SKM-1 (cell line): ENCODE measurements around the gene KCNAB2.

Experiments
- DNase-seq: peaks from one replicate; lab custom pipeline; 2025; ENCODE audit not compliant: unreplicated experiment; lab: John Stamatoyannopoulos, UW

Gene KCNAB2

DNA sequence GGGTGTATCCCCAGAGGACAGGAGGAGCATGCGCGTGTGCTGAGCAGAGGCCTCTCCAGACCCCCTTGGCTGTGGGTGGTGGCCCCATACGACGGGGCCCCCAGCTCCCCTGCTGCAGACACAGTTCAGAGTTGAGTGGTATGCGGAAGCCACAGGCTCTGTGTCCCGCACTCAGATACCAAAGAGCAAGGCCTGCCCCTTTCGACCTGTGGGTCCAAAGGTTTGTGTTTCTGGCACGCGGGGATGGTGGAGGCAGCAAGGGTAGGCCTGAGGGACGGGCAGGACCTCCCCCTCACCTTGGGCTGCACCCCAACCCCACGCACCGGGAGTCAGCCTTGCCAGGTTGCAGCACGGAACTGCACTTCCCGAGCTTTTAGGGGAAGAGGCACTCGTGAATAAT is at the start of gene KCNAB2:
Gene KCNAB2 (plus strand): TSS at position 328 of the 400 bp plus-strand sequence. CDS start 5,649 bp downstream, outside the sequence.
- no peak for DNase-seq

DNA sequence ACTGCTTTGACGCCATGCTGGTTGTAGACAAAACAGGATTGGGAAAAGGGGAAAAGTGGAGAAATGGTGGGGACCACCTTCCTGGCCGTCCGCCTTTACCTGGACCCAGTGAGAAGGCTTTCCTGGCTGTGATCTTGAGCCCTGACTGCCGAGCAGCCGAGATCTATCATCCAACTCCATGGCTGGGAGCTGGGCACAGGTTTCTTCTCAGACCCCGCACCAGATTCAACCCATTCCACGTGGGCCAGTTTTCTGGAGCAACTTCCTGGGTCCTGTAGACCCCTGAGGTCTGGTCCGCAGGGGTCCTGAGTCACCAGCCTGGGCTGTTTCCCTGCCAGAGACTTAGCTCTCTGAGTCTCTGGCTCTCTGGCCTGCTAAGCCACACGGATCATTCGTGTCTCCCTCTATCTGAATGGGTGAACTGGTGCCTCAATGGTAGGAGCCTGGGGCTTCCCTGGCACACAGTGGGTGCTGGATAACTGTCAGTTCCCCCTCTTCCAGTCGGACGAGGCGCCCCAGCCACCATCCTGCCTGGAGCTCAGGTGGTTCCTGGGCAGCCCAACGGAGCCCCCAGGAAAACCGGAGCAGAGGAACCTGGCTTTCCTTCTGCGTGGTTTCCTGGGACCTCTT is 48.9 kb upstream of the KCNAB2 start:
- no peak for DNase-seq

DNA sequence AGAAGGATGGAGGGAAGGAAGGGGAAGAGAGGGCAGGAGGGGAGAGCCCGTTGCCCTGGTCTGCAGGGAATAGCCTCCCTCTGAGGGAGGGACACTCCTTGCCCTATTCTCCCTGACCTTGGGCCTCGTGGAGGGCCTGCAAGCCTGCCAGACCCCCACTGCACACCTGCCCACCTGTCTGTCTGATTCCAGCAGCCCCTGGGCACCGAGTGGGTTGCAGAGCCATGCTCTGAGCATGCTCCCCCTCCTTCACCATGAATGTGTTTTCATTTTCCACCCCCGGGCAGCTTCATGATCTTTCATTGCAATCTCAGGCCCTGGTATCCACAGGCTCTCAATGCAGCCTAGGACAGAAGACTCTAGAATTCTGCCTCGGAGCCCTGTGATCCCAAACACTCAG is 48.4 kb upstream of the KCNAB2 start:
- no peak for DNase-seq

DNA sequence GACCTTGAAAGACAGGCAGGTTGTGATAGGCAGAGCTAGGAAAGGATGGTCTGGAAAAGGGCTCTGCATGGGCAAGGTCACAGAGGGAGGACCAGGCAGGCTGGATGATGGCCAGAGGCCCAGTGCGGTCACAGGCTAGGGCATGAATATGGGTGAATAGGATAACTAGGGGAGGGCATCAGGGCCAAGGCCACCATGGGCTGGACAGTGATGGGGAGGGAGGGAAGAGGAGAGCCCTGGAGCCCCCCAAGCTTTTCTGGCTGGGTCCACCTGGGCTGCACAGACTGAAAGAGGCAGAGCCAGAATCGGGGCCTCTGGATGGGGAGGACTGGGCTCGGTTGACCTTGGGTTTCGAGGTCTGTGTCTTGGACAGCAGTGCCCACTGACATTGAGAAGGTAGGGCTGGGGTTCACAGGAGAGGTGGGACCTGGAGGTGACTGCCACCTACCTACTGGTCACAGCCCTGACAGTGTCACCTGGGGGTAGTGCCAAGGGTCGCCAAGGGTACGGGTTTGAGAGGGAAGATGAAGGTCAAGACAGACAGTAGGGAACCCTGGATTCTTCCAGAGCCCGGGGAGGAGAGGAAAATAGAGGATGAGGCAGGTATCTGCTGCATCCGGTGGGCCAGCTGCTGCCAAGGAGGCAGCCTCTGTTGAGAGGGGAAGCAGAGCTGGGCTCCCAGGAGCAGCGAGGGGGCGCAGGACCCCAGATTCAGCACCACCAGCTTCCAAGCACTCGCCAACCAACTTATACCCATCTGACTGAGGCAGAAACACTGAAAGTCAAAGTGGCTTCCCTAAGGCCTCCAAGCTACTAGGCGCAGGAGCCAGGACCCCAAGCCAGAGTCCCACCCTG is 47.4 kb upstream of the KCNAB2 start:
- DNase-seq, result no peak

DNA sequence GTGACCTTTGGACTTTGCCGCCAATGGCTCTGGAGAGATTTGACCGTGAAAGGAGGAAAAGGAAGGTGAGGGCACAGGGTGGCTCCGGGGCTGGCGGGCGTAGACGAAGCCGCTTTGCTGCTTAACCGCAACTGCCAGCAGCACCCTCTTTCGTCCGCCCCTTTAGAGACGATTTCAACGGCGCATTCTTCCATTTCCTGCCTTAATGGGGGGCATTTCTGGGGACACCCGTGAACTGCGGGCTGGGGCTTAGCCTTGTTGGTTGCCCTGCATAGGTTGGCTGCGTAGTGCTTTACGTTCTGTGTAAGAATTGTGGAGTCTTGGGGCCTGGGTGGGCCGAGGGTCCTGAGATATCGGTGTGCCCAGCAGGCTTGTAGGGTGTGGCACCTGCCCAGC is 46.8 kb upstream of the KCNAB2 start:
- DNase-seq, result no peak

DNA sequence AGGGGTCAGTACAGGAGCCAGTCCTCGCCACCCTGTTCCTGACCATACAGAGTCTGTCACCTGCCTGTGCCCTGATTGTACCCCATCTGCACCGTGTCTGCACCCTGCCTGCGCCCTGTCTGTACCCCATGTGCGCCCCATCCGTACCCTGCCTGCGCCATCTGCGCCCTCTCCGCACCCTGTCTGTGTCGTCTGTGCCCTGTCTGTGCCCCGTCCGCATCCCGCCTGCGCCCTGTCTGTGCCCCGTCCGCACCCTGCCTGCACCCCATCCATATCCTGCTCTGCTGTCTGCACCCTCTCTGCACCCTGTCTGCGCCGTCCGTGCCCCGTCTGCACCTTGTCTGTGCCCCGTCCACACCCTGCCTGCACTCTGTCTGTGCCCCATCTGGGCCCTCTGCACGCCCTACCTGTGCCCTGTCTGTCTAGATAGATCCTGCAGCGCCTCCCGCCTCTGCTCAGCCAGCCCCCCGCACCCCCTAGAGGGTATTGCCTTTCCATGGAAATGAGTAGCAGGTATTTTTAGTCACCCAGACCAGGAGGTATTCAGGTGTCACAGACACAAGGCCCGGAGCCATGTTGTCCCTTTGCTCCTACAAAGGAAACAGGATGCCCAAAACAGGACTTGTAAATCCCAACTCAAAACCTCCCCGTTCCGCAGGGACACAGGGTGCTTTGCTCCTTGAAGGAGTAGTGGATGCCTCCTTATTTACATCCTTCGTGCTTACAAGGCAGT is 45.8 kb upstream of the KCNAB2 start:
- DNase-seq, result no peak

DNA sequence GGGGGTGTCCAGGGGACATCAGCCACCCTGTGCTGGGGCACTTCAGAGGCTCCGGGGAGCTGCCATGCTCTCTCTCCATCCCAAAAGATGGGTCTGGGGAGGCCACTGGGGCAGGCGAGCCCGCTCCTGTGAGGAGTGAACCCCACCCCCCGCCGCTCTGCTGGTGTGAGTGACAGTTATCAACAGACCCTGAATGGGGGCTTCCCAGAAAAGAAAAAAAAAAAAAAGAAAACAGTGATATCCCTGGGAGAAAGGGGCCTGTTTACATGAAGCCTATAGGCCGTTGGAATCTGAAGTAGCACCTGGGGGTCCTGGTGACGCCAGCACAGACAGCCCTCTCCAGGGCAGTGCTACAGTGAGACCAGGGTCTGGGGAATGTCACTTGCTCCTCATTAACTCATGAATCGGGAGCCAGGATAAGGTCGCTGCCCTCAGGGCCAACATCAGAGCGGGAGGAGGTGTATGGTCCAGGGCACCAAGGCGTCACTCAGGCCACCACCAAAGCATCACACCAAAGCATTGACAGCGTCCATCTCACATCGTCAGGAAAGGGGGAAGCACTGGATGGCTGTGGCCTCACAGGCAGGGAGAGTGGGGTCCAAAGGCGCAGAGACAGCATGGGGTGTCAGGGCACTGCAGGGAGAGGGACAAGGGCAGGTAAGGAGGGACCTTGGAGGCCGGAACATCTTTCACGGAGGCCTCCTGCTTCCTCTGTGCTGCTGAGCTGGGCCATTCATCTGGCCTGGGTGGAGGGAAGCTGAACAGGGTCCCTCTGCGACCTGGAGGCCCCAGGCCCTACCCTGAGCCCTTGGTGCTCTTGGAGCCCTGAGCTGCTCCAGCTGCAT is 45.0 kb upstream of the KCNAB2 start:
- no peak for DNase-seq

DNA sequence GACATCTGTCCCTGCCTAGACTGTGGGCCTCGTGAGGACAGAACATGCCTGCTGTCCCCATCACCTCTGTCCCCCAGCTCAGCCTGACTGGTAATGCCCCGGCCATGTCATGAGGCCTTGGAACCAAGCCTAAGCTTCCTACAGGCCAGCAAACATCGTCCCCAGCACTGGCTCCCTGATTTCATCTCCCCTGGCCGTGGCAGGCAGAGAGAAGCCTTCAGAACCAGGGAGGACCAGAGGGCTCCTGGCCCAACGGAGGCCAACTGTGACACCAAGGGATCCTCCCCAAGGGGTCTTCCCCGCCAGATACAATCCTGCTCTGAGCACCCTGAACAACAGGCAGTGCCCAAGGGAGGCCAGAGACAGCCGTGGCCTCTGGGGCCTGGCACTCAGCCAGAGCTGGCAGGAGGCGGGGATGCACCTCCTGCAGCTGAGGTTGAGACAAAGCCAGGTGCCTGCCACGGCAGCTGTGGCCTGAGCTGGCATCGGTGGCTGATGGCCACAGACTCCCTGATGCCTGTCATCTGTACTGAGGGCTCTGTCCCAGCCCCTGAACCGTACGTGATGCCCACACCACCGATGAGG is 43.6 kb upstream of the KCNAB2 start:
- DNase-seq, result no peak

DNA sequence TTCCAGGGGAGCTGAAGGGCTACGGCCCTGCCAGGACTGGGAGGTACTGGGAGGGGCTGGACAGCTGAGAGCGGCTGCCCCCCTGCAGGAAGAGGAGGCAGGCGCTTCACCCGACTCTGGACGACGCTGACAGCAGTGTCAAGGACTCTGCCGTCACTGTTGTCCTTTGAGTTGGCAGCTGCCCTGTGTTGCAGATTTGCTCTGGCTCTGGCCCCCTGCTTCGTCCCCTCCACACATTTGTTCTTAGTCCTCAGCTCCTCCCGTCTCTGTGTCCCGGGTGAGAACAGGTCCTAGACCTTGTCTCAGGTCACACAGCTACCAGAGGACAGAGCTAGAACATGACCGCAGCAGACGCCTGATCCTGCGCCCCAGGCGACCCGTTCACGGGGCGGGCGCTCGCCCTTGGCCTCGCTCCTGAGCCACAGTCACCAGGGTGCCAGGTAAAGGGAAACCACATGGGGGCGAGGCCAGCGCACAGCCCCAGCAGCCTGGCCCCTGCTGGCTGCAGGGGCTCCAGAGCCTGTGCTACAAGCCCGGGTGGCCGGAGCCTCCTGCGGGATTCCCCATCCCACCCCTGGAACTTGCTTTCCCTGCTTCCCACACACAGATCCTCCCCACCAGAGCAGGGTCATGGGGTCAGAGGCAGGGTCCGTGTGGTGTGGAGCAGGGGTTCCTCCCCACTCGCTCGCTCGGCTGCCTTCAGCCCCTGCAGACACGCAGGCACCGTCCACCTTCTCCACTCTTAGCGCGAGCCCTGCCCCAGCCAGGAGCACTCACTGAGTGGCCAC is 42.8 kb upstream of the KCNAB2 start:
- no peak for DNase-seq

DNA sequence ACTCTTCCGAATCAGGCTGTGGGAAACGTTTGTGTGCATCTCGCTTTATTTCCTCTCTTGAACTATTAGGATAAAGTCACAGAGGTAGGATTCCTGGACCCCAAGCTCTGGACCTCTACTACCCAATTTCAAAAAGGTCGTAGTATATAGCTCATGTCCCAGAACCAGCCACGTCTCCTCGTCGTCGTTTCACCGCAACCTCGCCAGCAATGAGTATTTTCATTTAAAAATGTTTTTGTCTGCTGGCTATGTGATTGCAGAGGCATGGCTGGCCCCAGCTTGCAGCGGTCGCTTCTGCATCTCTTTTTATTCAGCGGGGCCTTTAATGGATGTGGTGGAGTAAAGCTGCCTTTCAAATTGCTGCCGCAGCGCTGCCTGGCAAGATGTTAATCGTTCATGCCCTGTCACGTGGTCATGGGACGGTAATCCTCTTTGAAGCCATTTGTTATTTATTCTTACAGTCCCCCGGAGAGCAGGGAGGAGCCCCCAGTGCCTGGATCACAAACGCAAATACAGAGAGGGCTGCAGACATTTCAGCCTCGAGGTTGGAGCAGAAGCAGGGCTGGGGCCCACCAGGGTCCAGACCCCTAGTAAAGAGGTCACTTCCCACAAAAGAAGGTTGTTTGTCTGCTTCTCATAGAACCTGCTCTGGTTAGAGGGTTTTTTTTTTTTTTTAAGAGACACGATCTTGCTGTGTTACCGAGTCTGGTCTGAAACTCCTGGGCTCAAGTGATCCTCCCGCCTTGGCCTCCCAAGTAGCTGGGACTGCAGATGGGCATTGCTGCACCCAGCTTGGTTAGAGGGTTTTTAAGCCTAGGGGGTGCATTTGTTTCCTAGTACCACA is 41.9 kb upstream of the KCNAB2 start:
- DNase-seq, result no peak

DNA sequence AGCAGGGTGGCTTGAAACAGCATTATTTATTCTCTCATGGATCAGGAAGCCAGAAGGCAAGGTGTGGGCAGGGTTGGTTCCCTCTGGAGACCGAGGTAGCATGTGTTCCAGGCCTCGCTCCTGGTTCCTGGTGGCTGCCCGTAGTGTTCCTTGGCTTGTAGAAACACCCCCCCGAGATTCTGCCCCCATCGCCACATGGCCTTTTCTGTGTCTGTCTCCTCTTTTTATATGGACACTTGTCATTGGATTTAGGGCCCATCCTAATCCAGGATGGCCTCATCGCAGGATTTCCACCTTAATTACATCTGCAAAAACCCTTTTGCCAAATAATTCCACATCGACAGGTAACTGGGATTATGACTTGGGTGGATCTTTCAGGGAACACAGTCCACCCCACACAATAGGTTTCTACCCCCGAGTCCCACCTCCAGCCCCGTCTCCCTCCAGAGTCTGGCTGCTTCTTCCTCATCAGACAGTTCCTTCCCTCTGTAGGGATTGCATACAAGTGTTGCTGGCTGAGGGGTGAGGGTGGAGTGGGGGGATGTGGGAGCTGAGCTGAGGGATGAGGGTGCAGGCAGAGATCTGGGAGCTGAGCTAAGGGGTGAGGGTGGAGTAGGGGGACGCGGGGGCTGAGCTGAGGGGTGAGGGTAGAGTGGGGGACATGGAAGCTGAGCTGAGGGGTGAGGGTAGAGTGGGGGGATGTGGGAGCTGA is 41.1 kb upstream of the KCNAB2 start:
- no peak for DNase-seq

DNA sequence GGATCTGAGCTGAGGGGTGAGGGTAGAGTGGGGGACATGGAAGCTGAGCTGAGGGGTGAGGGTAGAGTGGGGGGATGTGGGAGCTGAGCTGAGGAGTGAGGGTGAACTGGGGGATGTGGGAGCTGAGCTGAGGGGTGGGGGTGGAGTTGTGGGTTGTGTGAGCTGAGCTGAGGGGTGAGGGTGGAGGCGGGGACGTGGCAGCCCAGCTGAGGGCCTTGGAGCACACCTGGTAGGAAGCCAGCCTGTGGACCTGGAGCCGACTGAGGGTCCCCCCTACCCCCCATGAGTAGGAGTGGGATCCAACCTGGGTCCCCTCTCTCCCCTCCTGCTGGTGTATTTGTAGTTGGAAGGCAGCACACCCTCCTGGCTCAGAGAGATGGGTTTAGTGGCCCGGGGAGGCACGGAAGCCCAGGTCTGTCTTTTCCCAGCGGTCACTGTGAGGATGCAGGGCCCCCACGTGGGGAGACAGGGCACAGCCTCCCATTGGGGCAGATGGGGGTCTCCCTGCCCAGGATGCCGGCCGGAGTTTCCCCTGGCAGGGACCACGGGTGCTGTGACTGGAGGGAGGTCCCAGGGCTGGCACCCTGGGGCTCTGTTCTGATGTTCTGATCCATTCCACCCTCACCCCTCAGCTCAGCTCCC is 40.3 kb upstream of the KCNAB2 start:
- DNase-seq, result no peak

DNA sequence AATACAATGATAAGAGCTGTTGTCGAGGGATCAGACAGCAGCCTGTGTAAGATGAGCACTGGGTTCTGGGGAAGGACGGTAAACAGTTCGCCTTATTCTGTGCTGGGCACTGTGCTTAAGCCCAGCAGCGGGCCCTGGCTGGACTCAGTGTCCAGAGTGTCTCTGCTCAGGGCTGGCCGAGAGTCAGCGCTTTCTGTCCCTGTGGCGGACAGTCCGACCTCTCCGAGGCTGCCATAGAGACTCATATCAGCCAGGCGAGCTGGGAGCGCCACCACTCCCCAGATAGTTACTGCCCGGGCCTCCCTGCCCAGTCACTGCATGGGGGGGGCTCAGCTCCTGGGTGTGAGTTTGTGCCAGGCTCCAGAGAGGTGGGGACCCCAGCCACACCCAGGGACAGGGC is 38.8 kb upstream of the KCNAB2 start:
- no peak for DNase-seq

DNA sequence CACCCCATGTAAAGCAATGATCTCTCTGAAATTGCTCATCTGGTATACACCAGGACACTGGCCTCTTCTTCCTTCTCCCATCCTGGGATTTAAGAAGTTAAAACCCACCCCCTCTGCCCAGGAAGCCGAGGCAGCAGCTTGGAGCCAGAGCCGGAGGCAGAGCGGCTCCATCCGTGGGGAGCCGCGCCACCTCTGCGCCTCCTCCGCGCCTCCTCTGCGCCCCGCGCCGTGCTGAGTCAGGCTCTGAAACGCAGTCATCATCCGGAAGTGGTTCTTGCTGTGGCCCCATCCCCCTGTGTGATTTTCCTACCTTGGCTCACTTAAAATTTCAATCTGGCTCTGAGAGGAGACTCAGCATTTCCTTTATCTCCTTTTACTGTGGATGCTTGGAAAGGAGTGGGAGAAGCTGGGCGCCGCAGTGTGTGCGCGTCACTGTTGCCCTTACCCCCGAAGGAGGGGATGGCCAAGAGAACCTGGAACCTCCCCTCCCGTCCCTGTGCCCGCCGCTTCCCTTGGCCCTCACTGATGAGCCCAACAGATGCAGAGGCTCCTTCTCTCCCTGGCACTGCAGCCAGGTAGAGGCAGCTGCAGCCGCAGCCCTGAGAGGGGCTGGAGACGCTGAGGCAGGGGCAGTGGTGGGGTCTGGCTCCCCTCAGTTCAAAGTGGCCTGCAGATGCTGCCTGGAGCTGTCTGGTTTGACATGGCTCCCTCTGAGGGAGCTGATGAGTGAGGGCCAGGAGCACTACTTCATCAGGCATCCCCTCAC is 38.2 kb upstream of the KCNAB2 start:
- no peak for DNase-seq

DNA sequence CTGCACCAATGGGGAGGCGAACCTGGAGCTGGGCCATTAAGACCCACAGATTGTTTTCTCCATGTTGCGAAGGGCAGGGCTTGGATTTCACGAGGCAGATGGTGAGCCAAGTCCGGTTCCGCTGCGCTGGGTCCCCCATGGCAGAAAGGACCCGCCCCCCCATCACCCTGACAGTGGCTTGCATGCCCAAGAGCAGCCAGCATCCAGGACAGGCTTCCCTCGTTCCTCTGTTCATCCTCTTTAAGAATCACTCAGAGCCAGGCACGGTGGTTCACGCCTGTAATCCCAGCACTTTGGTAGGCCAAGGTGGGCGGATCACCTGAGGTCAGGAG is 37.6 kb upstream of the KCNAB2 start:
- DNase-seq, result no peak

DNA sequence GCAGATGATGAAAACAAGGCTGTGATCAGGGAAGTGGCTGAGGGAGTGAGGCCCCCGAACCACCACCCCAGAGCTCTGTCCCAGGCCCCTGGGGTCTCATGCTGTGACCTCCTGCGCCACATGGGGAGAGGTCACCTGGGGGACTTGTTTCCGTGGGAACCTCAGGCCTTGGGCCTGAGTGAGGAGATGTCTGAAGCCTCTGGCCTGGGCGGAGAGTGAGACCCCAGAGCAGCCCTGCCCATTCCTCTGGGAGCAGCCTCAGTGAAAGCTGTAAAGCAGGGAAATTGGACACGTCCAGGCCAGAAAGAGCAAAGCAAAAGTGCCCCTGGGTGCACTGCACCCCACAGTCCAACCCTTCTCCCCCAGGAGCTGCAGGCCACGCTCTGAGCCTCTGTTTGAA is 37.0 kb upstream of the KCNAB2 start:
- no peak for DNase-seq
